RPMI8226 (cell line): Measurements from ENCODE around the gene NELL1.

ENCODE experiments used
- DNase-seq: peaks from one replicate; pipeline ENCODE4 v3.0.0-alpha.2; 2015

NELL1 gene

GRCh38 chr11:20991471-20991870 lies 322.1 kb downstream of the NELL1 start:
- DNase-seq, result no peak

- no peak for DNase-seq
These were observed 337.9 kb downstream of the NELL1 start for GRCh38 chr11:21007297-21007696.

GRCh38 chr11:21018248-21018647 lies 348.9 kb downstream of the NELL1 start:
- no peak for DNase-seq

GRCh38 chr11:21026685-21027084 lies 357.3 kb downstream of the NELL1 start:
- DNase-seq, result no peak

- DNase-seq, result no peak
These were observed 368.5 kb downstream of the NELL1 start for GRCh38 chr11:21037850-21038249.

GRCh38 chr11:21038801-21039200 lies 369.4 kb downstream of the NELL1 start:
- DNase-seq, result no peak

GRCh38 chr11:21040630-21041029 lies 371.2 kb downstream of the NELL1 start:
- DNase-seq, result no peak

GRCh38 chr11:21048626-21049025 lies 379.2 kb downstream of the NELL1 start:
- DNase-seq, result no peak

GRCh38 chr11:21053466-21053865 lies 384.1 kb downstream of the NELL1 start:
- no peak for DNase-seq

- DNase-seq, result no peak
These were observed 387.3 kb downstream of the NELL1 start for GRCh38 chr11:21056644-21057043.

GRCh38 chr11:21059879-21060278 lies 390.5 kb downstream of the NELL1 start:
- DNase-seq, result no peak

GRCh38 chr11:21066030-21066429 lies 396.6 kb downstream of the NELL1 start:
- DNase-seq, result no peak

- no peak for DNase-seq
These were observed 399.5 kb downstream of the NELL1 start for GRCh38 chr11:21068886-21069285.

GRCh38 chr11:21069909-21070308 lies 400.5 kb downstream of the NELL1 start:
- DNase-seq, result no peak

GRCh38 chr11:21072558-21072957 lies 403.2 kb downstream of the NELL1 start:
- peak; percentile 40 for DNase-seq

GRCh38 chr11:21082853-21083252 lies 413.5 kb downstream of the NELL1 start:
- no peak for DNase-seq

GRCh38 chr11:21088930-21089329 lies 419.5 kb downstream of the NELL1 start:
- no peak for DNase-seq

- no peak for DNase-seq
These were observed 435.3 kb downstream of the NELL1 start for GRCh38 chr11:21104641-21105040.

- no peak for DNase-seq
These were observed 436.0 kb downstream of the NELL1 start for GRCh38 chr11:21105196-21105917.

GRCh38 chr11:21109341-21109740 lies 440.0 kb downstream of the NELL1 start:
- no peak for DNase-seq

- no peak for DNase-seq
These were observed 441.0 kb downstream of the NELL1 start for GRCh38 chr11:21110415-21110814.

GRCh38 chr11:21113876-21114275 lies 444.5 kb downstream of the NELL1 start:
- no peak for DNase-seq

GRCh38 chr11:21116009-21116408 lies 446.6 kb downstream of the NELL1 start:
- DNase-seq, result no peak

- DNase-seq, result no peak
These were observed 450.0 kb downstream of the NELL1 start for GRCh38 chr11:21119411-21119810.

GRCh38 chr11:21121991-21122390 lies 452.6 kb downstream of the NELL1 start:
- no peak for DNase-seq
